ENCODE results near the gene DUSP7. TPM values are rescaled to one million over a fixed set of nuclear protein-coding genes. Genes with fewer than 3 reads are reported as not detected.

DUSP7 gene
- total RNA-seq, 1 experiment from 2014 or later: 20.1 TPM

- TF ChIP-seq, protein P1, sequence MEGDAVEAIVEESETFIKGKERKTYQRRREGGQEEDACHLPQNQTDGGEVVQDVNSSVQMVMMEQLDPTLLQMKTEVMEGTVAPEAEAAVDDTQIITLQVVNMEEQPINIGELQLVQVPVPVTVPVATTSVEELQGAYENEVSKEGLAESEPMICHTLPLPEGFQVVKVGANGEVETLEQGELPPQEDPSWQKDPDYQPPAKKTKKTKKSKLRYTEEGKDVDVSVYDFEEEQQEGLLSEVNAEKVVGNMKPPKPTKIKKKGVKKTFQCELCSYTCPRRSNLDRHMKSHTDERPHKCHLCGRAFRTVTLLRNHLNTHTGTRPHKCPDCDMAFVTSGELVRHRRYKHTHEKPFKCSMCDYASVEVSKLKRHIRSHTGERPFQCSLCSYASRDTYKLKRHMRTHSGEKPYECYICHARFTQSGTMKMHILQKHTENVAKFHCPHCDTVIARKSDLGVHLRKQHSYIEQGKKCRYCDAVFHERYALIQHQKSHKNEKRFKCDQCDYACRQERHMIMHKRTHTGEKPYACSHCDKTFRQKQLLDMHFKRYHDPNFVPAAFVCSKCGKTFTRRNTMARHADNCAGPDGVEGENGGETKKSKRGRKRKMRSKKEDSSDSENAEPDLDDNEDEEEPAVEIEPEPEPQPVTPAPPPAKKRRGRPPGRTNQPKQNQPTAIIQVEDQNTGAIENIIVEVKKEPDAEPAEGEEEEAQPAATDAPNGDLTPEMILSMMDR (conservative IDR thresholded peaks at IDR 0.05; ENCODE audit: low read depth, low read length): no peak
- Histone ChIP-seq H3K36me3 (ENCODE audit: insufficient read depth, low read length, poor library complexity, severe bottlenecking) (no peaks in the 10 kb centered on the region), H3K27ac (ENCODE audit: low read depth, low read length, poor library complexity, severe bottlenecking) (no peak overlapping the region), H3K4me1 (ENCODE audit: insufficient read depth, low read length, poor library complexity, severe bottlenecking) (no peaks in the 10 kb centered on the region), H3K27me3 (replicated peaks; ENCODE audit: insufficient read depth, low read depth, low read length, poor library complexity) (no peaks in the 10 kb centered on the region), H3K9me3 (ENCODE audit: low read depth, low read length, poor library complexity, severe bottlenecking) (no peaks in the 10 kb centered on the region), H3K4me3 (ENCODE audit: low read depth, low read length, poor library complexity, severe bottlenecking) (no peak overlapping the region)
- no TSS peak for BruUV-seq (replicated peaks)
- intact Hi-C loops (cut with micrococcal nuclease; ENCODE audit: unreplicated experiment): no loop called here
- ChIA-PET CTCF (no interaction called here), POLR2A (ENCODE audit: low non-redundant PET) (no interaction called here)
- no peak for DNase-seq (ENCODE audit: low spot score)
Measured at GRCh38 chr3:52099001-52099401, 42.6 kb upstream of the DUSP7 start.

- H3K27me3 ChIP-seq (replicated peaks; ENCODE audit: insufficient read depth, low read depth, low read length, poor library complexity): no peaks in the 10 kb centered on the region
- no peak overlapping the region for H3K4me3 ChIP-seq (ENCODE audit: low read depth, low read length, poor library complexity, severe bottlenecking)
- BruUV-seq (replicated peaks): no TSS peak
- H3K27ac ChIP-seq (ENCODE audit: low read depth, low read length, poor library complexity, severe bottlenecking): no peak overlapping the region
- ChIA-PET CTCF (no interaction called here), POLR2A (ENCODE audit: low non-redundant PET) (no interaction called here)
- intact Hi-C loops (cut with micrococcal nuclease; ENCODE audit: unreplicated experiment): no loop called here
- no peak for DNase-seq (ENCODE audit: low spot score)
- TF ChIP-seq, protein P1 (conservative IDR thresholded peaks at IDR 0.05; ENCODE audit: low read depth, low read length): no peak
- no peak for TF ChIP-seq EZH2 (IDR thresholded peaks at IDR 0.05; ENCODE audit: borderline replicate concordance, low read depth, low read length, poor library complexity, severe bottlenecking)
- no peaks in the 10 kb centered on the region for H3K4me1 ChIP-seq (ENCODE audit: insufficient read depth, low read length, poor library complexity, severe bottlenecking)
- no peaks in the 10 kb centered on the region for H3K9me3 ChIP-seq (ENCODE audit: low read depth, low read length, poor library complexity, severe bottlenecking)
- no peaks in the 10 kb centered on the region for H3K36me3 ChIP-seq (ENCODE audit: insufficient read depth, low read length, poor library complexity, severe bottlenecking)
Measured at GRCh38 chr3:52097851-52098507, 41.6 kb upstream of the DUSP7 start.

GRCh38 chr3:52095990-52096775, 39.8 kb upstream of the DUSP7 start:
- intact Hi-C loops (cut with micrococcal nuclease; ENCODE audit: unreplicated experiment): no loop called here
- DNase-seq (ENCODE audit: low spot score): no peak
- TF ChIP-seq, protein P1 (conservative IDR thresholded peaks at IDR 0.05; ENCODE audit: low read depth, low read length): no peak
- TF ChIP-seq EZH2 (IDR thresholded peaks at IDR 0.05; ENCODE audit: borderline replicate concordance, low read depth, low read length, poor library complexity, severe bottlenecking): no peak
- no peaks in the 10 kb centered on the region for H3K4me1 ChIP-seq (ENCODE audit: insufficient read depth, low read length, poor library complexity, severe bottlenecking)
- CTCF ChIA-PET: no interaction called here
- H3K9me3 ChIP-seq (ENCODE audit: low read depth, low read length, poor library complexity, severe bottlenecking): no peaks in the 10 kb centered on the region
- H3K4me3 ChIP-seq (ENCODE audit: low read depth, low read length, poor library complexity, severe bottlenecking): no peak overlapping the region
- H3K27me3 ChIP-seq (replicated peaks; ENCODE audit: insufficient read depth, low read depth, low read length, poor library complexity): no peaks in the 10 kb centered on the region
- POLR2A ChIA-PET (ENCODE audit: low non-redundant PET): no interaction called here
- H3K36me3 ChIP-seq (ENCODE audit: insufficient read depth, low read length, poor library complexity, severe bottlenecking): no peaks in the 10 kb centered on the region
- no peak overlapping the region for H3K27ac ChIP-seq (ENCODE audit: low read depth, low read length, poor library complexity, severe bottlenecking)
- BruUV-seq (replicated peaks): no TSS peak

All from A673 (cell line).